GF-D8 (cell line): Measurements from ENCODE around the gene ATP2B2.

ENCODE experiments used
- DNase-seq: peaks from one replicate; lab custom pipeline; 2025; lab: John Stamatoyannopoulos, UW

Gene ATP2B2

GRCh38 chr3:10447527-10448260 is 57.7 kb downstream of the ATP2B2 start:
- no peak for DNase-seq

- no peak for DNase-seq
Measured at GRCh38 chr3:10447110-10447509, 58.3 kb downstream of the ATP2B2 start.

- DNase-seq = no peak
Measured at GRCh38 chr3:10445561-10446175, 59.7 kb downstream of the ATP2B2 start.

GRCh38 chr3:10444511-10444910 is 60.9 kb downstream of the ATP2B2 start:
- no peak for DNase-seq

GRCh38 chr3:10444110-10444429 is 61.3 kb downstream of the ATP2B2 start:
- DNase-seq = no peak

- no peak for DNase-seq
Measured at GRCh38 chr3:10443272-10444109, 61.9 kb downstream of the ATP2B2 start.

- no peak for DNase-seq
Measured at GRCh38 chr3:10442151-10442795, 63.1 kb downstream of the ATP2B2 start.

GRCh38 chr3:10440684-10441083 is 64.7 kb downstream of the ATP2B2 start:
- DNase-seq = no peak

- no peak for DNase-seq
Measured at GRCh38 chr3:10438902-10439610, 66.3 kb downstream of the ATP2B2 start.

GRCh38 chr3:10437995-10438901 is 67.1 kb downstream of the ATP2B2 start:
- no peak for DNase-seq

GRCh38 chr3:10437272-10437994 is 68.0 kb downstream of the ATP2B2 start:
- no peak for DNase-seq

- no peak for DNase-seq
Measured at GRCh38 chr3:10435850-10436249, 69.5 kb downstream of the ATP2B2 start.

- DNase-seq = no peak
Measured at GRCh38 chr3:10434938-10435336, 70.4 kb downstream of the ATP2B2 start.

- no peak for DNase-seq
Measured at GRCh38 chr3:10434144-10434937, 71.0 kb downstream of the ATP2B2 start.

GRCh38 chr3:10432931-10433330 is 72.5 kb downstream of the ATP2B2 start:
- DNase-seq = no peak

GRCh38 chr3:10432156-10432845 is 73.1 kb downstream of the ATP2B2 start:
- DNase-seq = no peak

GRCh38 chr3:10430805-10431204 is 74.6 kb downstream of the ATP2B2 start:
- no peak for DNase-seq

GRCh38 chr3:10428406-10429091 is 76.8 kb downstream of the ATP2B2 start:
- no peak for DNase-seq
